ENCODE measurements around the gene CEP170B.

DNA sequence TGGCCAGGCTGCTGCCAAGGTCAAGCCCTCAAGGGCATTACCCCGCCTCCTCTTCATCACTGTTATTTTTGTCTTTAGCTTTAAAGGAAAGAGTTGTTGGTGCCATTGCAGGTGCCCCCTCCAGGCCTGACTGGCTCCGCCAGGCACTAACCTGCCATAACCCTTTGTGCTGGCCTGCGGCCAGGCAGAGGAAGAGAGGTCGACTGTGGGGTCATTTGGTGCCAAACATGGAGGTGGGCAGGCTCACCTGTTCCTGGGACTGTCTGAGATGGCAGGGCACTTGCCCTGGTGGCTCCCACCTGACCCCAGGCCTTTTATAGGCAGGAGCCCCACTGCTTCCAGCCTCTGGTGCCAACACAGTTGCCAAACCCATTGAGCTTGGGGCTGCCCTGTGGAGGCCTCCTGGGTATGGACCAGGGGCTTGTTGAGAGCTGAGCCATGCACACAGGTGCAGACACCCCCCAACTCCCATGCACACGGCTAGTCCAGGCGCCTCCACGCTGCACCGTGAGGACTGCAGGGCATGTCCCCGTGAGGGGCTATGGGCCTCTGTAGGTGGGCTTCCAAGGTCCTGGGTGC, 30.2 kb downstream of the CEP170B start:
- TF ChIP-seq CEBPB (IDR thresholded peaks at IDR 0.05) (no peak), TAF1 (IDR thresholded peaks at IDR 0.05; ENCODE audit: low read depth) (no peak), EP300 (IDR thresholded peaks at IDR 0.05; ENCODE audit: borderline replicate concordance) (no peak), EGR1 (IDR thresholded peaks at IDR 0.05) (no peak), YY1 (IDR thresholded peaks at IDR 0.05; ENCODE audit: low read depth) (no peak), TCF12 (IDR thresholded peaks at IDR 0.05; ENCODE audit: low read depth) (no peak), CREB1 (IDR thresholded peaks at IDR 0.05; ENCODE audit: low read depth) (no peak), ZBTB7A (IDR thresholded peaks at IDR 0.05; ENCODE audit: low read depth) (no peak), TEAD4 (IDR thresholded peaks at IDR 0.05) (no peak), RAD21 (IDR thresholded peaks at IDR 0.05; ENCODE audit: low read depth) (no peak), FOXM1 (IDR thresholded peaks at IDR 0.05; ENCODE audit: borderline replicate concordance, low read depth) (no peak)
- TF ChIP-seq, protein P1, sequence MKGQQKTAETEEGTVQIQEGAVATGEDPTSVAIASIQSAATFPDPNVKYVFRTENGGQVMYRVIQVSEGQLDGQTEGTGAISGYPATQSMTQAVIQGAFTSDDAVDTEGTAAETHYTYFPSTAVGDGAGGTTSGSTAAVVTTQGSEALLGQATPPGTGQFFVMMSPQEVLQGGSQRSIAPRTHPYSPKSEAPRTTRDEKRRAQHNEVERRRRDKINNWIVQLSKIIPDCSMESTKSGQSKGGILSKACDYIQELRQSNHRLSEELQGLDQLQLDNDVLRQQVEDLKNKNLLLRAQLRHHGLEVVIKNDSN (IDR thresholded peaks at IDR 0.05): no peak
- TF ChIP-seq, protein P2, sequence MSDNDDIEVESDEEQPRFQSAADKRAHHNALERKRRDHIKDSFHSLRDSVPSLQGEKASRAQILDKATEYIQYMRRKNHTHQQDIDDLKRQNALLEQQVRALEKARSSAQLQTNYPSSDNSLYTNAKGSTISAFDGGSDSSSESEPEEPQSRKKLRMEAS (IDR thresholded peaks at IDR 0.05): no peak
- TF ChIP-seq, protein P3, sequence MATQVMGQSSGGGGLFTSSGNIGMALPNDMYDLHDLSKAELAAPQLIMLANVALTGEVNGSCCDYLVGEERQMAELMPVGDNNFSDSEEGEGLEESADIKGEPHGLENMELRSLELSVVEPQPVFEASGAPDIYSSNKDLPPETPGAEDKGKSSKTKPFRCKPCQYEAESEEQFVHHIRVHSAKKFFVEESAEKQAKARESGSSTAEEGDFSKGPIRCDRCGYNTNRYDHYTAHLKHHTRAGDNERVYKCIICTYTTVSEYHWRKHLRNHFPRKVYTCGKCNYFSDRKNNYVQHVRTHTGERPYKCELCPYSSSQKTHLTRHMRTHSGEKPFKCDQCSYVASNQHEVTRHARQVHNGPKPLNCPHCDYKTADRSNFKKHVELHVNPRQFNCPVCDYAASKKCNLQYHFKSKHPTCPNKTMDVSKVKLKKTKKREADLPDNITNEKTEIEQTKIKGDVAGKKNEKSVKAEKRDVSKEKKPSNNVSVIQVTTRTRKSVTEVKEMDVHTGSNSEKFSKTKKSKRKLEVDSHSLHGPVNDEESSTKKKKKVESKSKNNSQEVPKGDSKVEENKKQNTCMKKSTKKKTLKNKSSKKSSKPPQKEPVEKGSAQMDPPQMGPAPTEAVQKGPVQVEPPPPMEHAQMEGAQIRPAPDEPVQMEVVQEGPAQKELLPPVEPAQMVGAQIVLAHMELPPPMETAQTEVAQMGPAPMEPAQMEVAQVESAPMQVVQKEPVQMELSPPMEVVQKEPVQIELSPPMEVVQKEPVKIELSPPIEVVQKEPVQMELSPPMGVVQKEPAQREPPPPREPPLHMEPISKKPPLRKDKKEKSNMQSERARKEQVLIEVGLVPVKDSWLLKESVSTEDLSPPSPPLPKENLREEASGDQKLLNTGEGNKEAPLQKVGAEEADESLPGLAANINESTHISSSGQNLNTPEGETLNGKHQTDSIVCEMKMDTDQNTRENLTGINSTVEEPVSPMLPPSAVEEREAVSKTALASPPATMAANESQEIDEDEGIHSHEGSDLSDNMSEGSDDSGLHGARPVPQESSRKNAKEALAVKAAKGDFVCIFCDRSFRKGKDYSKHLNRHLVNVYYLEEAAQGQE (IDR thresholded peaks at IDR 0.05; ENCODE audit: low read depth): no peak
